Psoas muscle (tissue), 8 donors: Measurements from ENCODE around the gene RTRAF. TPM values are rescaled to one million over a fixed set of nuclear protein-coding genes. Genes with fewer than 3 reads are reported as not detected.

Source experiments
- ATAC-seq, 4 donors: fragments of 200-7000 bp; cut with Tn5 transposase; one replicate each; pipeline ENCODE4 v1.9.1; 2020; ENCODE audit warnings: moderate library complexity in 3 of 4, mild to moderate bottlenecking in 2 of 4
- DNase-seq, 2 donors: peaks; one replicate each; pipeline ENCODE4 v3.0.0-alpha.2; 2020
- H3K27ac ChIP-seq: fragments of 200-600 bp; one replicate; pipeline ENCODE4 v1.8.0; 2022
- H3K27me3 ChIP-seq, 3 donors: fragments of 200-600 bp in 1 of 3; one replicate each; pipeline versions ENCODE4 v1.6.1 to v1.8.0; 2013 to 2022; ENCODE audit warnings: low read length in 2 of 3, mild to moderate bottlenecking in 2 of 3, moderate library complexity in 1 of 3; ENCODE audit not compliant: insufficient read depth in 3 of 3
- H3K36me3 ChIP-seq, 2 donors: fragments of 200-600 bp in 1 of 2; one replicate each; pipeline versions ENCODE4 v1.6.1 to v1.8.0; 2013 to 2022; ENCODE audit warnings: low read depth in 1 of 2, mild to moderate bottlenecking in 1 of 2, moderate library complexity in 1 of 2; ENCODE audit not compliant: insufficient read depth in 1 of 2
- H3K4me1 ChIP-seq: fragments of 200-600 bp; one replicate; pipeline ENCODE4 v1.8.0; 2022
- H3K4me3 ChIP-seq: fragments of 200-600 bp; one replicate; pipeline ENCODE4 v1.8.0; 2022; ENCODE audit warnings: mild to moderate bottlenecking
- H3K9me3 ChIP-seq: fragments of 200-600 bp; one replicate; pipeline ENCODE4 v1.8.0; 2022
- CTCF ChIP-seq: fragments of 200-600 bp; IDR thresholded peaks from one replicate; pipeline ENCODE4 v1.8.0; 2022; ENCODE audit warnings: antibody characterized with exemption
- WGBS, 3 donors: extraction: QIAGEN DNeasy Blood & Tissue Kit; methylation state at CpG; one replicate each; pipeline versions ENCODE4 v1.1.6 to v1.1.7; 2013; 5-methylcytosine and 5-hydroxymethylcytosine counted together
- intact Hi-C, 2 donors: fragments of 100-400 bp; cut with DNase I; formaldehyde crosslinking; loops; one replicate each; pipeline versions ENCODE4 v1.11.0 to v1.14.2; 2022
- polyA plus RNA-seq, 3 donors: library from polyadenylated mRNA; stranded (reverse); fragments of 200-250 nt; gene quantifications; one replicate each; pipeline ENCODE4 v1.2.3, GENCODE V29; 2013
- total RNA-seq, 4 donors: library from RNA; stranded (reverse); fragmentation: NEBNext Ultra II Directional in 2 of 4; extraction: Animal tissue kit (Norgen Biotek cat#: 25700) in 2 of 4; gene quantifications; one replicate each; pipeline versions ENCODE4 v1.2.1 to v1.2.4, GENCODE V29; 2021 to 2023
- donor health status: healthy with polysubstance abuse.
- donor health status: DM: no; HTN: no; CAD: no; lungs with moderate emphysema.
- donor health status: Bipolar disorder and iron deficiency.
- donor health status: healthy.
- donor health status: DM: yes; HTN: yes; CAD: no.
- donor health status: DM: no; HTN: no; CAD: no.
- donor health status: DM: no; HTN: no; CAD: no.
- donor health status: DM: yes; HTN: yes; CAD: no.

RTRAF gene
- total and polyA plus RNA-seq, 7 donors: 110 to 174 (median 153) TPM

- intact Hi-C loops: loop anchor here in 1 of 2 donors (2.0 kb wide), 1 partner anchor 135 kb away; no protein-coding TSS in a partner anchor
- H3K27me3 ChIP-seq: no peaks in the 10 kb centered on the region
- ATAC-seq: no peak
- no peak for DNase-seq
- 52 to 59% (median 57%) methylated on average over 4 of the region's 4 CpGs for WGBS, 3 donors
- no peak overlapping the region for H3K27ac ChIP-seq
- H3K36me3 ChIP-seq: peaks cover 0 to 93% of the 10 kb centered on the region in 2 donors
- peak; percentile 64 for TF ChIP-seq CTCF
- H3K4me3 ChIP-seq: no peak overlapping the region
- no peaks in the 10 kb centered on the region for H3K9me3 ChIP-seq
- H3K4me1 ChIP-seq: peaks cover 7% of the 10 kb centered on the region
Observed at GRCh38 chr14:51996148-51996746, 6.9 kb downstream of the RTRAF start.

- Histone ChIP-seq H3K4me1 (no peaks in the 10 kb centered on the region), H3K27ac (no peak overlapping the region), H3K36me3 (peaks cover 0 to 95% of the 10 kb centered on the region in 2 donors), H3K4me3 (no peak overlapping the region), H3K27me3 (no peaks in the 10 kb centered on the region), H3K9me3 (no peaks in the 10 kb centered on the region)
- intact Hi-C loops: no loop called here
- no peak for DNase-seq
- no peak for TF ChIP-seq CTCF
- no peak for ATAC-seq
Observed at GRCh38 chr14:51998348-51998747, 9.0 kb downstream of the RTRAF start.

GRCh38 chr14:51999084-51999483 is 9.7 kb downstream of the RTRAF start:
- Histone ChIP-seq H3K27me3 (no peaks in the 10 kb centered on the region), H3K36me3 (peaks cover 0 to 95% of the 10 kb centered on the region in 2 donors), H3K27ac (no peak overlapping the region), H3K4me1 (no peaks in the 10 kb centered on the region), H3K4me3 (no peak overlapping the region), H3K9me3 (no peaks in the 10 kb centered on the region)
- WGBS, 3 donors: 64 to 69% (median 66%) methylated on average over 2 of the region's 2 CpGs
- intact Hi-C loops: no loop called here
- ATAC-seq (no peak), DNase-seq (no peak)
- TF ChIP-seq CTCF: no peak

- no peaks in the 10 kb centered on the region for H3K9me3 ChIP-seq
- H3K27ac ChIP-seq: no peak overlapping the region
- no peak overlapping the region for H3K4me3 ChIP-seq
- intact Hi-C loops: no loop called here
- H3K4me1 ChIP-seq: no peaks in the 10 kb centered on the region
- 66 to 72% (median 67%) methylated on average over 3 of the region's 3 CpGs for WGBS, 3 donors
- TF ChIP-seq CTCF: no peak
- ATAC-seq (no peak), DNase-seq (no peak)
- peaks cover 0 to 95% of the 10 kb centered on the region in 2 donors for H3K36me3 ChIP-seq
- no peaks in the 10 kb centered on the region for H3K27me3 ChIP-seq
Observed at GRCh38 chr14:52000019-52000582, 10.8 kb downstream of the RTRAF start.

- Histone ChIP-seq H3K27me3 (no peaks in the 10 kb centered on the region), H3K4me3 (no peak overlapping the region), H3K27ac (no peak overlapping the region), H3K36me3 (peaks cover 3 to 95% of the 10 kb centered on the region in 2 donors), H3K9me3 (no peaks in the 10 kb centered on the region), H3K4me1 (no peaks in the 10 kb centered on the region)
- intact Hi-C loops: no loop called here
- 65 to 70% (median 67%) methylated on average over 3 of the region's 3 CpGs for WGBS, 3 donors
- no peak for TF ChIP-seq CTCF
- ATAC-seq (no peak), DNase-seq (no peak)
Observed at GRCh38 chr14:52000696-52001095, 11.3 kb downstream of the RTRAF start.
